ENCODE data around the gene ONECUT2. TPM values are rescaled to one million over a fixed set of nuclear protein-coding genes. Genes with fewer than 3 reads are reported as not detected.

The ONECUT2 gene
- total and polyA plus RNA-seq, 12 donors: 0.07 to 4.6 (median 0.23) TPM; not detected in 1

GRCh38 chr18:57426187-57426586, 9.0 kb upstream of the ONECUT2 start:
- WGBS, 4 donors: 63 to 74% (median 67%) methylated on average over 4 of the region's 4 CpGs
- Histone ChIP-seq H3K4me3 (no peak overlapping the region), H3K4me1 (replicated peaks in 1 of 2) (no peaks in the 10 kb centered on the region), H3K36me3 (replicated peaks in 1 of 2) (no peaks in the 10 kb centered on the region), H3K9me3 (replicated peaks in 1 of 3) (no peaks in the 10 kb centered on the region), H3K27me3 (peaks cover 68% of the 10 kb centered on the region), H3K27ac (no peak overlapping the region)
- DNase-seq: no peak
- intact Hi-C loops (cut with DNase I): no loop called here
- no peak for TF ChIP-seq POLR2A (IDR thresholded peaks at IDR 0.05)
- no peak for TF ChIP-seq CTCF (IDR thresholded peaks at IDR 0.05)

DNA sequence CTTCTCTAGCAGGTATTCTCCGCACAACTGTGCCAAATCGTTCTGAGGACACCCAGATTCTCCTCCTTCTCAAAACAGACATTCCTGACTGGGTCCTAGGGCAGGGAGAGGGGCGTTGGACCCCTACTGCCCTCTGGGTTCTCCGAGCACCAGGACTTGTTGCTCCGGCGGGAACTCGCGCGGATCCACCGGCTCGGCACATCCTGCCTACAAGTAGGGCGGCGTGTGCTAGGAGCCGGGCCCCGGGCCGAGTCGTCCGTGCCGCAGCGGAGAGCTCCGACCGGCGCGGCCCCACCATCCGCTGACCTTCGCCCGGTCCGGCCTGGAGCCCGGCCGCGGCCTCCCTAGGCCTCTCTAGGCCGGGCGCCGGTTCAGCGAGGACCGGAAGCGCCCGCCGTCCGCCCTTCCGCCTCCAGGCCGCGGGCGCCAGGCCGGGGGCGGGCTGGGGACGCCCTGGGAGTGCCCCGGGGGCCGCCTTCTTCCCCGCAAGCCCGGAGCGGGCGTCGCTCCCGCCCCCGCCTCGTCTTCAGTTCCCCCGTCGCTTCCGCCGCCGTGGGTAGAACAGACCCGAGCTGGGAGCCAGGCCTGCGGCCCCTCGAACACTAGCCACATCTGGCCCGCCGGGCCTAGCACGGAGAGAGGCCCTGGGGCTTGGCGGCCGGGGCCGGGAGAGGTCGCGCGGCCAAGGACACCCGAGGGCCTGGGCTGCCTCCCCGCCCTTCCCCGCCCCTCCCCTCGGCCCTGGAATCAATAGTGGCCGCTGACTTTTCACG, 7.6 kb upstream of the ONECUT2 start:
- Histone ChIP-seq H3K36me3 (replicated peaks in 1 of 2) (no peaks in the 10 kb centered on the region), H3K9me3 (replicated peaks in 1 of 3) (no peaks in the 10 kb centered on the region), H3K4me1 (replicated peaks in 1 of 2) (no peaks in the 10 kb centered on the region), H3K27ac (no peak overlapping the region), H3K27me3 (peaks cover 77% of the 10 kb centered on the region), H3K4me3 (peak overlapping the region in 1 of 4 donors; percentile 53)
- DNase-seq: no peak
- 9 to 44% (median 22%) methylated on average over 8 to 80 of the region's 80 CpGs for WGBS, 4 donors
- intact Hi-C loops (cut with DNase I): no loop called here
- TF ChIP-seq POLR2A (IDR thresholded peaks at IDR 0.05) (no peak), CTCF (IDR thresholded peaks at IDR 0.05) (no peak)

GRCh38 chr18:57428221-57429150, 6.7 kb upstream of the ONECUT2 start:
- intact Hi-C loops (cut with DNase I): no loop called here
- peaks cover 82% of the 10 kb centered on the region for H3K27me3 ChIP-seq
- H3K4me1 ChIP-seq (replicated peaks in 1 of 2): no peaks in the 10 kb centered on the region
- TF ChIP-seq POLR2A (IDR thresholded peaks at IDR 0.05) (no peak), CTCF (IDR thresholded peaks at IDR 0.05) (no peak)
- WGBS, 4 donors: 9 to 16% (median 11%) methylated on average over 32 to 99 of the region's 99 CpGs
- no peaks in the 10 kb centered on the region for H3K36me3 ChIP-seq (replicated peaks in 1 of 2)
- peak overlapping the region in 1 of 4 donors; percentile 53 for H3K4me3 ChIP-seq
- no peaks in the 10 kb centered on the region for H3K9me3 ChIP-seq (replicated peaks in 1 of 3)
- no peak overlapping the region for H3K27ac ChIP-seq
- no peak for DNase-seq
